Pons (tissue), 1 donor: Measurements from ENCODE around the gene TRIM61.
"Not testable (repeated sequence)": the region's sequence is repeated elsewhere in the genome, so short reads cannot be mapped to it uniquely, and the experiment has no call there.

ENCODE experiments used
- DNase-seq: peaks from one replicate; pipeline ENCODE4 v3.0.0-alpha.2; 2016; ENCODE audit warnings: low spot score

Gene TRIM61

DNA sequence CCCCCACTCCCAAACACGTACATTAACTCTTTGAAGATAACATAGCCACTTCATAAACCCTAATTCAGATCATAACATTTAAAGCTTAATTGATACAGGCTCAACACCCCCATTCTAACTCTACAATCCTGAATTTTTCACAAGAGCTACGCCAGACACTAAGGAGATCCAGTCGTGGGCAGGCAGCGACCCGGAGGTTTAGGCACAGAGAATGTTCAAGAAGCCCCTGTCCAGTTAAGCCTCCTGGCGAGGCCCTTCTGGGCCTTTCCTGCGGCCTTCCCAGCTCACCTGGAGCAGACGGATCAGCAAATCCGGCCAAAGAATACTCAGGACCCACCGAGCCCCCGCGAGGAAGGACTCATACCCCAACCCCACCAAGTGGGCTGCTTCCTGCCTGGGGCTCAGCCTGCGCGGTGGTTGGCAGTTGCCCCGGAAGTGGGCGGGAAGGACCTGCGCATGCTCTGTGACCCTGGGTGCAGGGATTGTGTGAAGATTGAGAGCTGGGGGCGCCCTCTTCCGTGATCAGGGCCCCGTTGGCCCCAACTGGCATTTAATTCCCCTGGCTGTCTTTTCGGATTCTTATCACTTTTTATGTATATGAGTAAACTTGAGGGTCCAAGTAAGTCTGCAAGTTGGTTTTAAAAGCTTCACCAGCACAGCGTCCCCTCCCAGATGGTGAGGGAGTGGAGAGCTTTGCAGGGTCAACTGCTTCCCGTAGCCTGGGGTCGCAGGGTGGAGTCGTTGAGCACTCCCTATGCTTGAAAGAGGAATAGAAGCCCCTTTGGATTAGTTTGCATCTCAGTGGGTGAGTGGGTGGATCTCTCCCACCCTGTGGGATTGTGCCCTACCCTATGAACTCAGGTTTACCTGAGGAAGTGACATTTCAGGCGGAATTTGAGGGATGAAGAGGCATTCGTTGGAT lies at the start of gene TRIM61:
Gene TRIM61, minus strand, starts transcription at position 415 of the 922 bp plus-strand sequence. CDS start 7,655 bp downstream, outside the sequence.
- no peak for DNase-seq

DNA sequence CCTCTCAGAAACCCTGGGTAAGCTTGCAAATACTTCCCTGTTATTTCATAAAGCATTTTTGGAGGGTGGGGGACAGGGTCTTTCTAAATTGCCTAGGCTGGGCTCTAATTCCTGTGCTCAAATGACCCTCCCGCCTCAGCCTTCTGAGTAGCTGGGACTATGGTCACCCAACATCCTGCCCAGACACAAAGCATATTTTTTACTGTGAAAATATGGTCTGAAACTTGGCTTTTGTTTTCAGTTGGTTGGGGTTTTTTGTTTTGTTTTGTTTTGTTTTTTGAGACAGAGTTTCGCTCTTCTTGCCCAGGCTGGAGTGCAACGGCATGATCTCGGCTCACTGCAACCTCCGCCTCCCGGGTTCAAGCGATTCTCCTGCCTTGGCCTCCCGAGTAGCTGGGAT lies 48.3 kb upstream of the TRIM61 start:
- not testable (repeated sequence) for DNase-seq

DNA sequence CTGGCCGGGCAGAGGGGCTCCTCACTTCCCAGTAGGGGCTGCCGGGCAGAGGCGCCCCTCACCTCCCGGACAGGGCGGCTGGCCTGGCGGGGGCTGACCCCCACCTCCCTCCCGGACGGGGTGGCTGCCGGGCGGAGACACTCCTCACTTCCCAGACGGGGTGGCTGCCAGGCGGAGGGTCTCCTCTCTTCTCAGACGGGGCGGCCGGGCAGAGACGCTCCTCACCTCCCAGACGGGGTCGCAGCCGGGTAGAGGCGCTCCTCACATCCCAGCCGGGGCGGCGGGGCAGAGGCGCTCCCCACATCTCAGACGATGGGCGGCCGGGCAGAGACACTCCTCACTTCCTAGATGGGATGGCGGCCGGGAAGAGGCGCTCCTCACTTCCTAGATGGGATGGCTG lies 42.5 kb upstream of the TRIM61 start:
- DNase-seq = not testable (repeated sequence)

DNA sequence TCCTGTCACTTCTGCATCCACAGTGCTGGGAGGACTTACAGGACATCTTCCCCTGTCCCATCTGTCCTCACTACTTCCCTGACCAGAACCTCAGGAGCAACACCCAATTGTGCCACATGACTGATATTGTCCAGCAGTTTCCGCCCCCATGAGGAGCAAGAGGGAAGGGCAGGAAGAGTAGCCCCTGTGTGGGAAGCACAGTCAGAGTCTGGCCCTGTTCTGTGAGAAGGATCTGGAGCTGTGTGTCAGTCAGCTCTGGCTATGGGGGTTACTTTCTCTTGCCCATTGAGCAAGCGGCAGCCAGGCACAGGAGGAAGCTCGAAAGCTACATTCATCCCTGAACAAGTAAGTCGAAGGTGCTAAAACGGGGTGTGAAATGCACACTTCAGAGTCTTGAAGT lies 39.5 kb upstream of the TRIM61 start:
- no peak for DNase-seq

DNA sequence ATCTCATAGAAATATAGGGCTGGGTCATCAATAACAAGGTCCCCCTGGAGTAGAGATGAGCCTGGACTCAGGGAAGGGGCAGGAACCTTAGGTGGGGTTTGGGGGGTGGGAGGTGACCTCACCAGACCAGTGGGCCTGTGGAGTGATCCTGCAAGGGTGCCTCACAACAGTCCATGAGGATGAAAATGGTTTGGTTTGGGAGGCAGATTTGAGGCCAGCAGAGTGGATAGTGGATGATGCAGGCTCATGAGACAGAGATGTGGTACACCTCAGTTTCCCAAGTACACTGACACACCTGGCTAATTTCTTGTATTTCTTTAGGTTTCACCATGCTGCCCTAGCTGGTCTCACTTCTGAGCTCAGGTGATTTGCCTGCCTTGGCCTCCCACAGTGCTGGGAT lies 36.2 kb upstream of the TRIM61 start:
- DNase-seq = no peak

DNA sequence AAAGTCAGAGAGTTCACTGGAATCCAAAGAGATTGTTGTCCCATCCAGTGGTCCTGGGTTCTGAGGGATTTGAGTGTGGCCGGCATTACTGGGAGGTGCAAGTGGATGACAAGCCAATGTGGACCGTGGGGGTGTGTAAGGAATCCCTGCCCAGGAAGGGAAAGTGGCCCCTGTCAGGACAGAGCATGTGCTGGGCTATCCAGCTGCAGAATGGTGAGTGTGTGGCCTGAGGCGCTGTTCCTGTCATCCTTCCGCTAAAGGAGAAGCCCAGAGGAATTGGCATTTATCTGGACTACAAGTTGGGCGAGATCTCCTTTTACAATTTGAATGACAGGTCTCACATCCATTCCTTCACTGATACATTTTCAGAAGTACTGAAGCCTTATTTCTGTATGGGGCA lies 33.9 kb upstream of the TRIM61 start:
- no peak for DNase-seq

DNA sequence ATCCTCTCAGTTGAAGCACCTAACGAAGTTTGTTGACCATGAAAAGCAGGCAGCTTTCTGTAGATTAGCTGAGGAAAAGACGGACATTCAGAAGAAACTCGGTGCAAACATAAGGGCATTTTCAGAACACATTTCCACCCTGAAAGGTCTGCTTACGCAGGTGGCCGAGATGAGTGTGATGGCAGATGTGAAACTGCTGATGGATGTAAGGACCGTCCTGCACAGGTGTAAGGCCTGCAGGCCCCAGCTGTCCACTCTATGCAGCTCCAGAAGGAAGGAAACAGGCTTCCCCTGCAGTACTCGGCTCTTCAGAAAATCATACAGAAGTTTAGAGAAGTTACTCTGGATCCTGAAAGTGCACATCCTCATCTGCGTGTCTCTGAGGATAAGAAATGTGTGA lies 33.5 kb upstream of the TRIM61 start:
- DNase-seq = no peak

DNA sequence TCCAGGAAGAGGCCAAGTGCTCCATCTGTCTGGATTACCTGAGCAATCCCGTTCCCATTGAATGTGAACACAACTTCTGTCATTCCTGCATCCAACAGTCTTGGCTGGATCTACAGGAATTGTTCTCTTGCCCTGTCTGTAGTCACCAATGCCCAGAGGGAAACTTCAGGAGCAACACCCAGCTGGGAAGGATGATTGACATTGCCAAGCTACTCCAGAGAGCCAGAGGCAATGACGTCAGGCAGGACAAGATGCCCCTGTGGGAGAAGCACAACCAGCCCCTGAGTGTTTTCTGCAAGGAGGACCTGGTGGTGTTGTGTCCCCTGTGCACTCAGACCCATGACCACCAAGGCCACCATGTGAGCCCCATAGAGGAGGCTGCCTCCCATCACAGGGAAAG lies 33.0 kb upstream of the TRIM61 start:
- DNase-seq = no peak

DNA sequence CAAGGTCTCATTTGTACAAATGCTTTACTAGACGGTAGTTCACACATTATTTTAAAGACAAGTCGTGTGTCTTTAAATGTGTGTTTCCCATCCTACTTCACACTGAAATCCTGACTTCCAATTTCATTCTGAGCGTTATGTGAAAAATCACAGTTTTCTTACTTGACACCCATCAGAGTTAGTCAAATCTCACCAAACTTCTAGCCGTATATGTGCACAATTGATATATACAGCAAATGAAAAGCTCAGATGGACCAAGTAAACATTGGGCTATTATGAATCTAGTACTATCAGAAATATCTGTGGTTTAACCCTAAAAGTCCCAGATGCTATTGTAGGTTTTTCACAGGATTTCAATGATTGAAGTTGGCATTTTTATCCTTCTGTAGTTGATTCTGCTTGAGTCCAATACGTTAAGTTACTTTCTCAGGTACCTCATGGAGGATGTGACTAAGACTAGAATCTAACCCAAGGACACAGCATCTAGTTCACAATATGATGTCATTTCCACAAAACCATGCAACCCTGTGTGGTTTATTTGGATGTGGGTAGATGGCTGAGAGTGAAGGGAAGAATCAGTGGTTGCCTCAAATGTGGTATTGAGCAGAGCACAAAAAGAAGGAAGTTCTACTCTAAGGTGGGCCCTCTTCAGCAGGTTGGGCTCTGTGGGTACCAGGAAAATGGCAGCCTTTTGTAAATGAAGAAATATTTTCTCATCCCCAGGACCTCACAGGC lies 32.2 kb upstream of the TRIM61 start:
- DNase-seq = no peak

DNA sequence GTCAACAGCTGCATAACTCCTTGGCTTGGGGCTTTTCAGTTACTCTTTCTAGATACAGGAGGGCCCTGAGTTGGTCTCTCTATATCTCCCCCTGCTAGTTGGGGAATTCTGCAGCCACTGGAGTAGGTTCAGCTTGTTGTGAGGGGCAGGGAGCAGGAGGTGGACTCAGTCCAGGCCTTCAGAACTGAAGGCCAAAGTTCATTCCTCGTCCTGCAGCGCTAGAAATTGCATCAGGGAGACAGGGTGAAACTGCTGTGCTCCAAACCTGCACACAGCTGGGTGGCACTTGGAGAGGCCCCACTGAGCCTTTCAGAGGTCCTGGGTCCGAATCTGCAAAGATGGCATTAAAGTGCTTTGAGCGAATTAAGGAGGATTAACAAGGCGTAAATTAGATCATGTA lies 29.4 kb upstream of the TRIM61 start:
- DNase-seq = no peak

DNA sequence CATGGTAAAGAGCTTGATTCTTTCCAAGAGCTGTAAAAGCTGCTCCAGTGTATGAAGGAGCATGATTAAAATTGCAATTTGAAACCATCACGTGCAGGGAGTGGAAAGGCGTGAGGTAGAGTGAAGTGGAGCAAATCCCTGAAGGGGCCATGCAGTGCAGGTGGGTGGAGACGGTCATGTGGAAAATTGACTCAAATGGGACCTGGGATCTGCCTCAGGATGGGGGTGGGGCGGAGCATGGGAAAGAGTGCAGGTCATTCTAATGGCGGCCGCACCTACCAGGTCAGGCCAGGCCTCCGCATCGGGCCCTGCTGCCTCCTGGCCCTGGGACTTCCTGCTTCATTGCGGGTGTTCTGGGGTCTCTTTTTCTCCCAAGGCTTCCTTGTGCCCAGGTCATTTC lies 29.0 kb upstream of the TRIM61 start:
- no peak for DNase-seq

DNA sequence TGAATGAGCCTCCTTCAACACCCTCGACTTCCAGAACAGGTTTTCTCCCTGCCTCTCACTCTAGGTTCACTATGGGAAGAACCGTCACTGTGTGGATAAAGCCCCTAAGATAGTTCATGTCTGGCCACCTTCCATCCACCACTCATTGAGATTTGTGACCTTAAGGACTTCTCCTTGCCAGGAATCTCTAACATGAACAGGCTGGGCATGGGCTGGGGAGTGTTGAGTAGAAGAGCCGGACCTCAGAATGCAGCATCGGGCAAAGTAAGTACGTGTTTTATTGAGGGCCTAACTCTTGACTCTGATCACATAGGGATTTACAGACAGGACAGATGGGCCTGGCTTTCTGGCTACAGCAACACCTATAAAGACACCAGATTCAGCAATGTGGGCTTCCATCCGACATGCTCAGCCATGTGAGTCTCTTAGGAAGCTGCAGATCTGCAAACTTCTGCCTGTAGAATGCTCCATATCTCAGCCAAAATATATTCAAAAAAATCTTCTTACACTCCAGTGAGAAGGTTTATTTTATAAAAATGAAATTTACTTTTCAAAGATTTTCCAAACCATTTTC lies 28.0 kb upstream of the TRIM61 start:
- no peak for DNase-seq

DNA sequence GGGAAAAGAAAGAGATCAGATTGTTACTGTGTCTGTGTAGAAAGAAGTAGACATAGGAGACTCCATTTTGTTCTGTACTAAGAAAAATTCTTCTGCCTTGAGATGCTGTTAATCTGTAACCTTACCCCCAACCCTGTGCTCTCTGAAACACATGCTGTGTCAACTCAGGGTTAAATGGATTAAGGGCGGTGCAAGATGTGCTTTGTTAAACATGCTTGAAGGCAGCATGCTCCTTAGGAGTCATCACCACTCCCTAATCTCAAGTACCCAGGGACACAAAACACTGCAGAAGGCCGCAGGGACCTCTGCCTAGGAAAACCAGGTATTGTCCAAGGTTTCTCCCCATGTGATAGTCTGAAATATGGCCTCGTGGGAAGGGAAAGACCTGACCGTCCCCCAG lies 24.5 kb upstream of the TRIM61 start:
- DNase-seq = not testable (repeated sequence)

DNA sequence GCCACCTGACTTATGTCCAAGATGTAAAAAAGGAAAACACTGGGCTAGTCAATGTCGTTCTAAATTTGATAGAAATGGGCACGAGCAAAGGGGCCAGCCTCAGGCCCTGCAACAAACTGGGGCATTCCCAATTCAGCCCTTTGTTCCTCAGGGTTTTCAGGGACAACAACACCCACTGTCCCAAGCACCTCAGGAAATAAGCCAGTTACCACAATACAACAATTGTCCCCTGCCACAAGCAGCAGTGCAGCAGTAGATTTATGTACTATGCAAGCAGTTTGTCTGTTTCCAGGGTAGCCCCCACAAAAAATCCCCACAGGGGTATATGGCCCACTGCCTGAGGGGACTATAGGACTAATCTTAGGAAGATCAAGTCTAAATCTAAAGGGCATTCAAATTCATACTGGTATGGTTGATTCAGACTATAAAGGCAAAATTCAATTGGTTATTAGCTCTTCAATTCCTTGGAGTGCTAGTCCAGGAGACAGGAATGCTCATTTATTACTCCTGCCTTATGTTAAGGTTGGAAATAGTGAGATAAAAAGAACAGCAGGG lies 21.1 kb upstream of the TRIM61 start:
- peak; percentile 86 for DNase-seq

DNA sequence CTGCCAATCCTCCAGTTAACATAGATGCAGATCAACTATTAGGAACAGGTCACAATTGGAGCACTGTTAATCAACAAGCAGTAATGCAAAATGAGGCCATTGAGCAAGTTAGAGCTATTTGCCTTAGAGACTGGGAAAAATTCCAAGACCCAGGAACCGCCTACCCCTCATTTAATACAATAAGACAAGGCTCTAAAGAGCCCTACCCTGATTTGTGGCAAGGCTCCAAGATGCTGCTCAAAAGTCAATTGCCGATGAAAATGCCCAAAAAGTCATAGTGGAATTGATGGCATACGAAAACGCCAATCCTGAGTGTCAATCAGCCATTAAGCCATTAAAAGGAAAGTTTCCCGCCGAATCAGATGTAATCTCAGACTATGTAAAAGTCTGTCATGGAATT lies 20.5 kb upstream of the TRIM61 start:
- DNase-seq = peak; percentile 94

DNA sequence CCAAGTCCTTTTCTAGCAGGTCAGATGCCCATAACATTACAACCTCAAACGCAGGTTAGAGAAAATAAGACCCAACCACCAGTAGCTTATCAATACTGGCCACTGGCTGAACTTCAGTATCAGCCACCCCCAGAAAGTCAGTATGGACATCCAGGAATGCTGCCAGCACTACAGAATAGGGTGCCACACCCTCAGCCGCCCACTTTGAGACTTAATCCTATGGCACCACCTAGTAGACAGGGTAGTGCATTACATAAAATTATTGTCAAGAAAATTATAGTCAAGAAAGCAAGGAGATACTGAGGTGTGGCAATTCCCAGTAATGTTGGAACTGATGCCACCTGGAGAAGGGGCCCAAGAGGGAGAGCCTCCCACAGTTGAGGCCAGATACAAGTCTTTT lies 19.9 kb upstream of the TRIM61 start:
- peak; percentile 72 for DNase-seq

DNA sequence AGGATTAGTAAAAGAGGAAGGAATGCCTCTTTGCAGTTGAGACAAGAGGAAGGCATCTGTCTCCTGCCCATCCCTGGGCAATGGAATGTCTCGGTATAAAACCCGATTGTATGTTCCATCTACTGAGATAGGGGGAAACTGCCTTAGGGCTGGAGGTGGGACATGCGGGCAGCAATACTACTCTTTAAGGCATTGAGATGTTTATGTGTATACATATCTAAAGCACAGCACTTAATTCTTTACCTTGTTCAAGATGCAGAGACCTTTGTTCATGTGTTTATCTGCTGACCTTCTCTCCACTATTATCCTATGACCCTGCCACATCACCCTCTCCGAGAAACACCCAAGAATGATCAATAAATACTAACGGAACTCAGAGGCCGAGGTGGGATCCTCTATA lies 18.7 kb upstream of the TRIM61 start:
- DNase-seq = not testable (repeated sequence)

DNA sequence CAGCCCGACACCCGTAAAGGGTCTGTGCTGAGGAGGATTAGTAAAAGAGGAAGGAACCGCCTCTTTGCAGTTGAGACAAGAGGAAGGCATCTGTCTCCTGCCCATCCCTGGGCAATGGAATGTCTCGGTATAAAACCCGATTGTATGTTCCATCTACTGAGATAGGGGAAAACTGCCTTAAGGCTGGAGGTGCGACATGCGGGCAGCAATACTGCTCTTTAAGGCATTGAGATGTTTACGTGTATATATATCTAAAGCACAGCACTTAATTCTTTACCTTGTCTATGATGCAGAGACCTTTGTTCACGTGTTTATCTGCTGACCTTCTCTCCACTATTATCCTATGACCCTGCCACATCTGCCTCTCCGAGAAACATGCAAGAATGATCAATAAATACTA lies 13.3 kb upstream of the TRIM61 start:
- not testable (repeated sequence) for DNase-seq

DNA sequence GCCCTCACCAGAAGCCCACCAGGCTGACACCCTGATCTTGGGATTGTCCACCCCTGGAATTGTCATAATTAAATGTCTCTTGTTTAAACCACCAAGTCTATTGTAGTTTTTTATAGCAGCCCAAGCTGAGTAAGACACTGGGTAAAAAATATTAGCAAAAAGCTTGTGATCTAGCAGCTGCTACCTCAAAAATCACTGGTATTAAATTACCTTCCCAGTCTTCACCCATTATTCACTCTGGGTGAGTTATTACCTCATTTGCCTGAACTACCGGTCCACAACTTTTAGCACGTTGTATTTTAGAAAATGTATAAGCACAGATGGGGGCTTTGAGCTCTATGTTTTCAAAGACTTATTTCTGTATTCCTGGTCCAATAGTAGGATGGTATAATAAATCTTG lies 12.0 kb upstream of the TRIM61 start:
- no peak for DNase-seq

DNA sequence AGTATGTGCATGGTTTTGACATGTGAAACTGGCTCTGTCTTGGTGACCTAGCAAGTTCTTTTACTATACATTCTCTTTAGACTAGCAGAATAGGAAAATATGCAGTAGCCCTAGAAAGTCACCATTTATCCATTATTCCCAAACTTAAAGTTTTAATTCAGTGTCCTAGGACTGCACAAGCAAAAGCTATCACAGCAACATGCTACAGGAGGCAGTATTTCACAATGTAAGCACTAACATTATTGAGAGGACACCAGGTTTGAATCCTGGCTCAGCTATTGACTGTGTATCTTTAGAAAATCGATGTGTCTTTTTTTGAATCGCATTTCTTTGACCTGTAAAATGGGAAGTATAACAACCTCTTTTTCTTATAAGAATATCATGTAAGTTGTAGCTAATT lies 5.5 kb downstream of the TRIM61 start:
- peak; percentile 19 for DNase-seq

DNA sequence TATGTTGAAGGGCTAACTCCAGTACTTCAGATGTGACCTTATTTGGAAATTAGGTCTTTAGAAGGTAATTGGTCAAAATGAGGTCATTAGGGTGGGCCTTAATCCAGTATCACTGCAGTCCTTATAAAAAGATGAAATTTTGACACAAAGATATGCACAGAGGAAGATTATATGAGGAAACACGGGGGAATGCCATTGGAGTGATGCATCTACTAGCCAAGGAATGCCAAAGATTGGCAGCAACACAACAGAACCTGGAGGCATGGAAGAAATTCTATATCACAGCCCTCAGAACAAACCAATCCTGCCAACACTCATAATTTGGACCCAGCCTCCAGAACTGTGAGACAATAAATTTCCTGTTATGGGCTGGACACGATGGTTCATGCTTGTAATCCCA lies 17.6 kb downstream of the TRIM61 start:
- DNase-seq = no peak

DNA sequence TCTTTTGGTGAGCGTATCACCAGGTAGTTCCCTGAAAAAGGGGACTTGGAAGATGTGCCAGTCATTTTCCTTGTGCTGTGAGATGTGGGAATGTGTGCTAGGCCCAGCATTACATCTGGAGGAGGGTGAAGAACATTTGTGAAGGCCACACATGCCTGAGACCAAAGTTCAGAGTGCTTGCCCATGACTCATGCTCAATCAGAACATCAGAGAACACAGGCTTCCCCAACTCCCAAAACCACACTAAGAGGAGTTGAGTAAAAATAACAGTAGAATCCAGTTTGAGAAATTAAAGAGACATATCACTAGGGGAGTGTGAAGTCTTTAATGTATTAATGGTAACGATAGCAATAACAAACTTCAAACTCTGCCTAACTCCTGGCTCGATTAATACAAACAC lies 18.0 kb downstream of the TRIM61 start:
- not testable (repeated sequence) for DNase-seq
